Eye (tissue), 1 donor: ENCODE measurements around the gene GIPC1.
A peak's percentile ranks its signal among the peaks of the same experiment; 100 is the strongest.

Experiments used
- DNase-seq: peaks from one replicate; pipeline ENCODE4 v3.0.0-alpha.2; 2015

GIPC1 gene

GRCh38 chr19:14432791-14433553 lies 63.0 kb downstream of the GIPC1 start, which contains the start of gene PKN1:
TSS of gene PKN1 (plus strand) at chr19:14433306. CDS start at chr19:14433522, 216 bp downstream.
- peak; percentile 84 for DNase-seq

- no peak for DNase-seq
Measured at GRCh38 chr19:14430712-14431111, 65.2 kb downstream of the GIPC1 start.

GRCh38 chr19:14428882-14429416 lies 67.0 kb downstream of the GIPC1 start:
- no peak for DNase-seq
